ENCODE measurements around the gene NOXRED1. TPM values are rescaled to one million over a fixed set of nuclear protein-coding genes. Genes with fewer than 3 reads are reported as not detected.

Gene NOXRED1
- total RNA-seq, 1 donor from 2014 or later, result 1.2 TPM

GRCh38 chr14:77346495-77346894 is 76.8 kb downstream of the NOXRED1 start:
- Mint-ChIP-seq H3K27ac (no peak overlapping the region), H3K9me3 (ENCODE audit: low read depth) (no peaks in the 10 kb centered on the region), H3K4me3 (ENCODE audit: low read depth) (no peak overlapping the region), H3K4me1 (ENCODE audit: low read depth) (peaks cover 28% of the 10 kb centered on the region), H3K36me3 (ENCODE audit: insufficient read depth) (peaks cover 38% of the 10 kb centered on the region), H3K27me3 (no peaks in the 10 kb centered on the region)
- DNase-seq (ENCODE audit: low spot score, unreplicated experiment), result no peak
- TF ChIP-seq CTCF (IDR thresholded peaks at IDR 0.05; ENCODE audit: unreplicated experiment), result no peak

GRCh38 chr14:77344377-77344996 is 78.8 kb downstream of the NOXRED1 start:
- no peak for TF ChIP-seq CTCF (IDR thresholded peaks at IDR 0.05; ENCODE audit: unreplicated experiment)
- Mint-ChIP-seq H3K27me3 (no peaks in the 10 kb centered on the region), H3K4me1 (ENCODE audit: low read depth) (peaks cover 30% of the 10 kb centered on the region), H3K36me3 (ENCODE audit: insufficient read depth) (peaks cover 40% of the 10 kb centered on the region), H3K27ac (no peak overlapping the region), H3K4me3 (ENCODE audit: low read depth) (no peak overlapping the region), H3K9me3 (ENCODE audit: low read depth) (no peaks in the 10 kb centered on the region)
- no peak for DNase-seq (ENCODE audit: low spot score, unreplicated experiment)

Other genes starting within 250 kb of the NOXRED1 start
- 1.6 and 1.8 TPM in 2 replicates for gene TMEM63C, start 241.7 kb downstream of the NOXRED1 start, total RNA-seq
- gene NGB, start 152.3 kb downstream of the NOXRED1 start, total RNA-seq, result not detected in 2 replicates
- gene POMT2, start 102.6 kb downstream of the NOXRED1 start, total RNA-seq, result 65.5 and 66.9 TPM in 2 replicates
- gene GSTZ1, start 102.5 kb downstream of the NOXRED1 start, total RNA-seq, result 29.0 and 31.2 TPM in 2 replicates
- gene TMED8, start 46.4 kb downstream of the NOXRED1 start, total RNA-seq, result 18.4 and 18.7 TPM in 2 replicates
- 9.5 and 10.7 TPM in 2 replicates for gene SAMD15, start 46.1 kb downstream of the NOXRED1 start, total RNA-seq
- 30.7 and 33.7 TPM in 2 replicates for gene VIPAS39, start 34.1 kb upstream of the NOXRED1 start, total RNA-seq
- gene AHSA1, start 34.6 kb upstream of the NOXRED1 start, total RNA-seq, result 160 and 179 TPM in 2 replicates
- gene ISM2, start 75.3 kb upstream of the NOXRED1 start, total RNA-seq, result 0.42 TPM in 1 of 2 replicates, not detected in the other
- 53.6 and 54.2 TPM in 2 replicates for gene SPTLC2, start 193.1 kb upstream of the NOXRED1 start, total RNA-seq